ENCODE results near the gene CTSC.

GRCh38 chr11:88293931-88294330 lies 43.6 kb downstream of the CTSC start:
- TF ChIP-seq POLR2A (IDR thresholded peaks at IDR 0.05) (no peak), CTCF (IDR thresholded peaks at IDR 0.05) (no peak), EP300 (IDR thresholded peaks at IDR 0.05) (no peak)

Data from gastroesophageal sphincter (tissue), 3 donors.